ENCODE measurements around the gene RNF223.

The RNF223 gene

GRCh38 chr1:1120096-1120495 lies 46.0 kb upstream of the RNF223 start:
- no peak overlapping the region for H3K9ac ChIP-seq (ENCODE audit: low read length)
- H3K4me2 ChIP-seq (ENCODE audit: low read length): no peak overlapping the region
- no peak overlapping the region for H3K4ac ChIP-seq (ENCODE audit: low read depth, low read length)
- H3K56ac ChIP-seq (ENCODE audit: low read length): no peak overlapping the region
- no peak overlapping the region for H2BK120ac ChIP-seq (ENCODE audit: low read depth, low read length)
- H3K79me1 ChIP-seq (ENCODE audit: low read length): peaks cover under 1% of the 10 kb centered on the region
- H3K79me2 ChIP-seq (ENCODE audit: control insufficient read depth, insufficient read depth, low read length): no peaks in the 10 kb centered on the region
- no peak overlapping the region for H2AK5ac ChIP-seq (ENCODE audit: low read length)
- no peak overlapping the region for H4K8ac ChIP-seq (ENCODE audit: low read depth, low read length)
- H3K27me3 ChIP-seq (ENCODE audit: insufficient read depth, low read length, poor library complexity): no peaks in the 10 kb centered on the region
- no peak overlapping the region for H3K18ac ChIP-seq (ENCODE audit: low read length)
- H4K5ac ChIP-seq (ENCODE audit: low read length): no peak overlapping the region
- no peaks in the 10 kb centered on the region for H3K36me3 ChIP-seq (ENCODE audit: control insufficient read depth, insufficient read depth, low read length)
- no peak for DNase-seq
- H3K4me3 ChIP-seq (ENCODE audit: low read length): no peak overlapping the region
- no CpG with 5 or more reads among the region's 16 CpGs for WGBS (ENCODE audit: extremely low coverage, insufficient coverage, low lambda C conversion rate)
- H2BK5ac ChIP-seq (ENCODE audit: low read length): no peak overlapping the region
- no peak overlapping the region for H2BK15ac ChIP-seq (replicated peaks; ENCODE audit: low read depth)
- no peak overlapping the region for H3K23ac ChIP-seq (ENCODE audit: low read length)
- H3K4me1 ChIP-seq (ENCODE audit: control insufficient read depth, low read depth, low read length): no peaks in the 10 kb centered on the region
- H3K27ac ChIP-seq (ENCODE audit: low read depth, low read length): no peak overlapping the region

- Histone ChIP-seq H3K27me3 (ENCODE audit: insufficient read depth, low read length, poor library complexity) (no peaks in the 10 kb centered on the region), H3K9ac (ENCODE audit: low read length) (no peak overlapping the region), H3K79me2 (ENCODE audit: control insufficient read depth, insufficient read depth, low read length) (no peaks in the 10 kb centered on the region), H3K18ac (ENCODE audit: low read length) (no peak overlapping the region), H3K4me2 (ENCODE audit: low read length) (no peak overlapping the region), H3K79me1 (ENCODE audit: low read length) (peaks cover 2% of the 10 kb centered on the region), H3K4me3 (ENCODE audit: low read length) (no peak overlapping the region), H4K5ac (ENCODE audit: low read length) (no peak overlapping the region), H3K4ac (ENCODE audit: low read depth, low read length) (no peak overlapping the region), H2AK5ac (ENCODE audit: low read length) (no peak overlapping the region), H4K8ac (ENCODE audit: low read depth, low read length) (no peak overlapping the region), H3K27ac (ENCODE audit: low read depth, low read length) (no peak overlapping the region), H3K23ac (ENCODE audit: low read length) (no peak overlapping the region), H3K36me3 (ENCODE audit: control insufficient read depth, insufficient read depth, low read length) (no peaks in the 10 kb centered on the region), H3K56ac (ENCODE audit: low read length) (no peak overlapping the region), H2BK120ac (ENCODE audit: low read depth, low read length) (no peak overlapping the region), H2BK5ac (ENCODE audit: low read length) (no peak overlapping the region), H2BK15ac (replicated peaks; ENCODE audit: low read depth) (no peak overlapping the region), H3K4me1 (ENCODE audit: control insufficient read depth, low read depth, low read length) (no peaks in the 10 kb centered on the region)
- DNase-seq: no peak
- WGBS (ENCODE audit: extremely low coverage, insufficient coverage, low lambda C conversion rate): 95% methylated on average over 3 of the region's 20 CpGs
These were observed 45.3 kb upstream of the RNF223 start for GRCh38 chr1:1119272-1119890.

- Histone ChIP-seq H2BK15ac (replicated peaks; ENCODE audit: low read depth) (no peak overlapping the region), H3K56ac (ENCODE audit: low read length) (no peak overlapping the region), H3K4me1 (ENCODE audit: control insufficient read depth, low read depth, low read length) (no peaks in the 10 kb centered on the region), H2BK120ac (ENCODE audit: low read depth, low read length) (no peak overlapping the region), H3K18ac (ENCODE audit: low read length) (no peak overlapping the region), H3K36me3 (ENCODE audit: control insufficient read depth, insufficient read depth, low read length) (no peaks in the 10 kb centered on the region), H3K27me3 (ENCODE audit: insufficient read depth, low read length, poor library complexity) (no peaks in the 10 kb centered on the region), H3K79me2 (ENCODE audit: control insufficient read depth, insufficient read depth, low read length) (no peaks in the 10 kb centered on the region), H2AK5ac (ENCODE audit: low read length) (no peak overlapping the region), H3K4me3 (ENCODE audit: low read length) (no peak overlapping the region), H4K8ac (ENCODE audit: low read depth, low read length) (no peak overlapping the region), H3K79me1 (ENCODE audit: low read length) (peaks cover 3% of the 10 kb centered on the region), H3K23ac (ENCODE audit: low read length) (no peak overlapping the region), H3K9ac (ENCODE audit: low read length) (no peak overlapping the region), H3K4ac (ENCODE audit: low read depth, low read length) (no peak overlapping the region), H2BK5ac (ENCODE audit: low read length) (no peak overlapping the region), H3K4me2 (ENCODE audit: low read length) (no peak overlapping the region), H3K27ac (ENCODE audit: low read depth, low read length) (no peak overlapping the region), H4K5ac (ENCODE audit: low read length) (no peak overlapping the region)
- WGBS (ENCODE audit: extremely low coverage, insufficient coverage, low lambda C conversion rate): no CpG with 5 or more reads among the region's 11 CpGs
- no peak for DNase-seq
These were observed 44.7 kb upstream of the RNF223 start for GRCh38 chr1:1118876-1119220.

- Histone ChIP-seq H3K4me1 (ENCODE audit: control insufficient read depth, low read depth, low read length) (no peaks in the 10 kb centered on the region), H3K79me2 (ENCODE audit: control insufficient read depth, insufficient read depth, low read length) (no peaks in the 10 kb centered on the region), H3K27ac (ENCODE audit: low read depth, low read length) (no peak overlapping the region), H2AK5ac (ENCODE audit: low read length) (no peak overlapping the region), H3K18ac (ENCODE audit: low read length) (no peak overlapping the region), H2BK5ac (ENCODE audit: low read length) (no peak overlapping the region), H3K9ac (ENCODE audit: low read length) (no peak overlapping the region), H4K5ac (ENCODE audit: low read length) (no peak overlapping the region), H3K79me1 (ENCODE audit: low read length) (peaks cover 3% of the 10 kb centered on the region), H3K36me3 (ENCODE audit: control insufficient read depth, insufficient read depth, low read length) (peaks cover 1% of the 10 kb centered on the region), H3K23ac (ENCODE audit: low read length) (no peak overlapping the region), H4K8ac (ENCODE audit: low read depth, low read length) (no peak overlapping the region), H2BK120ac (ENCODE audit: low read depth, low read length) (no peak overlapping the region), H3K56ac (ENCODE audit: low read length) (no peak overlapping the region), H3K4me3 (ENCODE audit: low read length) (no peak overlapping the region), H2BK15ac (replicated peaks; ENCODE audit: low read depth) (no peak overlapping the region), H3K4ac (ENCODE audit: low read depth, low read length) (no peak overlapping the region), H3K27me3 (ENCODE audit: insufficient read depth, low read length, poor library complexity) (no peaks in the 10 kb centered on the region), H3K4me2 (ENCODE audit: low read length) (no peak overlapping the region)
- DNase-seq: no peak
- WGBS (ENCODE audit: extremely low coverage, insufficient coverage, low lambda C conversion rate): no CpG with 5 or more reads among the region's 33 CpGs
These were observed 44.1 kb upstream of the RNF223 start for GRCh38 chr1:1118011-1118875.

- H3K56ac ChIP-seq (ENCODE audit: low read length): no peak overlapping the region
- H3K23ac ChIP-seq (ENCODE audit: low read length): no peak overlapping the region
- no peak overlapping the region for H3K4ac ChIP-seq (ENCODE audit: low read depth, low read length)
- H3K18ac ChIP-seq (ENCODE audit: low read length): no peak overlapping the region
- no peak overlapping the region for H4K8ac ChIP-seq (ENCODE audit: low read depth, low read length)
- H3K4me3 ChIP-seq (ENCODE audit: low read length): no peak overlapping the region
- H3K9ac ChIP-seq (ENCODE audit: low read length): no peak overlapping the region
- peaks cover 1% of the 10 kb centered on the region for H3K36me3 ChIP-seq (ENCODE audit: control insufficient read depth, insufficient read depth, low read length)
- no peaks in the 10 kb centered on the region for H3K79me2 ChIP-seq (ENCODE audit: control insufficient read depth, insufficient read depth, low read length)
- no peaks in the 10 kb centered on the region for H3K4me1 ChIP-seq (ENCODE audit: control insufficient read depth, low read depth, low read length)
- H4K5ac ChIP-seq (ENCODE audit: low read length): no peak overlapping the region
- H3K27ac ChIP-seq (ENCODE audit: low read depth, low read length): no peak overlapping the region
- peaks cover 3% of the 10 kb centered on the region for H3K79me1 ChIP-seq (ENCODE audit: low read length)
- DNase-seq: no peak
- H2BK5ac ChIP-seq (ENCODE audit: low read length): no peak overlapping the region
- no peak overlapping the region for H2BK120ac ChIP-seq (ENCODE audit: low read depth, low read length)
- H2BK15ac ChIP-seq (replicated peaks; ENCODE audit: low read depth): no peak overlapping the region
- no peak overlapping the region for H3K4me2 ChIP-seq (ENCODE audit: low read length)
- H3K27me3 ChIP-seq (ENCODE audit: insufficient read depth, low read length, poor library complexity): no peaks in the 10 kb centered on the region
- no peak overlapping the region for H2AK5ac ChIP-seq (ENCODE audit: low read length)
- WGBS (ENCODE audit: extremely low coverage, insufficient coverage, low lambda C conversion rate): no CpG with 5 or more reads among the region's 20 CpGs
These were observed 43.3 kb upstream of the RNF223 start for GRCh38 chr1:1117469-1117831.

All from mesendoderm (in vitro differentiated cells).